ENCODE results near the gene GPM6B.

The GPM6B gene

GRCh38 chrX:13805241-13805640, 11.7 kb downstream of the GPM6B start:
- no peak for DNase-seq
- no peaks in the 10 kb centered on the region for H3K9me3 Mint-ChIP-seq
- no peaks in the 10 kb centered on the region for H3K4me1 Mint-ChIP-seq (ENCODE audit: low read depth in 2 of 2)
- no peak for ATAC-seq (replicated peaks)
- H3K36me3 Mint-ChIP-seq (ENCODE audit: insufficient read depth) = no peaks in the 10 kb centered on the region
- no peak overlapping the region for H3K4me3 Mint-ChIP-seq
- no peak overlapping the region for H3K27ac Mint-ChIP-seq
- H3K27me3 Mint-ChIP-seq = peaks cover 0 to 15% of the 10 kb centered on the region in 2 donors

GRCh38 chrX:13803116-13803515, 13.8 kb downstream of the GPM6B start:
- ATAC-seq (replicated peaks) = no peak
- no peak overlapping the region for H3K4me3 Mint-ChIP-seq
- no peaks in the 10 kb centered on the region for H3K4me1 Mint-ChIP-seq (ENCODE audit: low read depth in 2 of 2)
- no peaks in the 10 kb centered on the region for H3K36me3 Mint-ChIP-seq (ENCODE audit: insufficient read depth)
- H3K9me3 Mint-ChIP-seq = no peaks in the 10 kb centered on the region
- H3K27me3 Mint-ChIP-seq = peaks cover 0 to 15% of the 10 kb centered on the region in 2 donors
- no peak for DNase-seq
- no peak overlapping the region for H3K27ac Mint-ChIP-seq

- no peaks in the 10 kb centered on the region for H3K36me3 Mint-ChIP-seq (ENCODE audit: insufficient read depth)
- DNase-seq (no peak), ATAC-seq (replicated peaks) (no peak)
- H3K4me3 Mint-ChIP-seq = no peak overlapping the region
- peaks cover under 1 to 10% of the 10 kb centered on the region in 2 donors for H3K27me3 Mint-ChIP-seq
- no peaks in the 10 kb centered on the region for H3K4me1 Mint-ChIP-seq (ENCODE audit: low read depth in 2 of 2)
- H3K27ac Mint-ChIP-seq = no peak overlapping the region
- no peaks in the 10 kb centered on the region for H3K9me3 Mint-ChIP-seq
Measured at GRCh38 chrX:13798184-13798583, 18.7 kb downstream of the GPM6B start.

GRCh38 chrX:13797512-13797911, 19.4 kb downstream of the GPM6B start:
- peaks cover 0 to 10% of the 10 kb centered on the region in 2 donors for H3K27me3 Mint-ChIP-seq
- H3K36me3 Mint-ChIP-seq (ENCODE audit: insufficient read depth) = no peaks in the 10 kb centered on the region
- DNase-seq (no peak), ATAC-seq (replicated peaks) (no peak)
- H3K9me3 Mint-ChIP-seq = no peaks in the 10 kb centered on the region
- H3K4me1 Mint-ChIP-seq (ENCODE audit: low read depth in 2 of 2) = no peaks in the 10 kb centered on the region
- no peak overlapping the region for H3K27ac Mint-ChIP-seq
- no peak overlapping the region for H3K4me3 Mint-ChIP-seq

GRCh38 chrX:13794417-13794816, 22.5 kb downstream of the GPM6B start:
- H3K36me3 Mint-ChIP-seq (ENCODE audit: insufficient read depth) = no peaks in the 10 kb centered on the region
- H3K27me3 Mint-ChIP-seq = peaks cover 0 to 10% of the 10 kb centered on the region in 2 donors
- no peak overlapping the region for H3K27ac Mint-ChIP-seq
- no peaks in the 10 kb centered on the region for H3K4me1 Mint-ChIP-seq (ENCODE audit: low read depth in 2 of 2)
- ATAC-seq (replicated peaks) = no peak
- DNase-seq = no peak
- no peaks in the 10 kb centered on the region for H3K9me3 Mint-ChIP-seq
- no peak overlapping the region for H3K4me3 Mint-ChIP-seq

- Mint-ChIP-seq H3K4me3 (no peak overlapping the region), H3K27ac (no peak overlapping the region), H3K9me3 (no peaks in the 10 kb centered on the region), H3K4me1 (ENCODE audit: low read depth in 2 of 2) (no peaks in the 10 kb centered on the region), H3K36me3 (ENCODE audit: insufficient read depth) (no peaks in the 10 kb centered on the region), H3K27me3 (peaks cover 0 to 10% of the 10 kb centered on the region in 2 donors)
- DNase-seq = no peak
- no peak for ATAC-seq (replicated peaks)
Measured at GRCh38 chrX:13793897-13794296, 23.0 kb downstream of the GPM6B start.

- ATAC-seq (replicated peaks) = no peak
Measured at GRCh38 chrX:13791559-13791958, 25.3 kb downstream of the GPM6B start.

GRCh38 chrX:13791145-13791544, 25.7 kb downstream of the GPM6B start:
- H3K27ac Mint-ChIP-seq = no peak overlapping the region
- ATAC-seq (replicated peaks) = no peak
- no peaks in the 10 kb centered on the region for H3K9me3 Mint-ChIP-seq
- no peaks in the 10 kb centered on the region for H3K36me3 Mint-ChIP-seq (ENCODE audit: insufficient read depth)
- H3K4me3 Mint-ChIP-seq = no peak overlapping the region
- H3K4me1 Mint-ChIP-seq (ENCODE audit: low read depth in 2 of 2) = no peaks in the 10 kb centered on the region
- DNase-seq = no peak
- no peaks in the 10 kb centered on the region for H3K27me3 Mint-ChIP-seq

More at GRCh38 chrX:13791559-13791958, 25.3 kb downstream of the GPM6B start:
- H3K9me3 Mint-ChIP-seq = no peaks in the 10 kb centered on the region
- H3K27ac Mint-ChIP-seq = no peak overlapping the region
- no peak overlapping the region for H3K4me3 Mint-ChIP-seq
- no peaks in the 10 kb centered on the region for H3K4me1 Mint-ChIP-seq (ENCODE audit: low read depth in 2 of 2)
- no peaks in the 10 kb centered on the region for H3K27me3 Mint-ChIP-seq
- no peaks in the 10 kb centered on the region for H3K36me3 Mint-ChIP-seq (ENCODE audit: insufficient read depth)
- DNase-seq = no peak

GRCh38 chrX:13790206-13791131, 26.4 kb downstream of the GPM6B start:
- Mint-ChIP-seq H3K27me3 (no peaks in the 10 kb centered on the region), H3K4me3 (no peak overlapping the region), H3K9me3 (no peaks in the 10 kb centered on the region), H3K4me1 (ENCODE audit: low read depth in 2 of 2) (no peaks in the 10 kb centered on the region), H3K27ac (no peak overlapping the region), H3K36me3 (ENCODE audit: insufficient read depth) (no peaks in the 10 kb centered on the region)
- ATAC-seq (replicated peaks) = no peak
- no peak for DNase-seq

- H3K4me1 Mint-ChIP-seq (ENCODE audit: low read depth in 2 of 2) = no peaks in the 10 kb centered on the region
- H3K9me3 Mint-ChIP-seq = no peaks in the 10 kb centered on the region
- H3K27ac Mint-ChIP-seq = no peak overlapping the region
- H3K4me3 Mint-ChIP-seq = no peak overlapping the region
- H3K27me3 Mint-ChIP-seq = no peaks in the 10 kb centered on the region
- no peaks in the 10 kb centered on the region for H3K36me3 Mint-ChIP-seq (ENCODE audit: insufficient read depth)
- DNase-seq (no peak), ATAC-seq (replicated peaks) (no peak)
Measured at GRCh38 chrX:13786048-13786447, 30.8 kb downstream of the GPM6B start.

- H3K9me3 Mint-ChIP-seq = no peaks in the 10 kb centered on the region
- no peaks in the 10 kb centered on the region for H3K4me1 Mint-ChIP-seq (ENCODE audit: low read depth in 2 of 2)
- DNase-seq = no peak
- H3K4me3 Mint-ChIP-seq = no peak overlapping the region
- ATAC-seq (replicated peaks) = no peak
- no peaks in the 10 kb centered on the region for H3K36me3 Mint-ChIP-seq (ENCODE audit: insufficient read depth)
- no peaks in the 10 kb centered on the region for H3K27me3 Mint-ChIP-seq
- no peak overlapping the region for H3K27ac Mint-ChIP-seq
Measured at GRCh38 chrX:13780868-13781427, 35.9 kb downstream of the GPM6B start.

- no peaks in the 10 kb centered on the region for H3K27me3 Mint-ChIP-seq
- H3K4me1 Mint-ChIP-seq (ENCODE audit: low read depth in 2 of 2) = no peaks in the 10 kb centered on the region
- no peaks in the 10 kb centered on the region for H3K9me3 Mint-ChIP-seq
- H3K36me3 Mint-ChIP-seq (ENCODE audit: insufficient read depth) = peaks cover 16% of the 10 kb centered on the region
- no peak for DNase-seq
- peak overlapping the region in 1 of 2 donors; percentile 41 for H3K27ac Mint-ChIP-seq
- no peak overlapping the region for H3K4me3 Mint-ChIP-seq
- no peak for ATAC-seq (replicated peaks)
Measured at GRCh38 chrX:13778916-13779315, 38.0 kb downstream of the GPM6B start.

- no peaks in the 10 kb centered on the region for H3K27me3 Mint-ChIP-seq
- DNase-seq (no peak), ATAC-seq (replicated peaks) (no peak)
- H3K4me3 Mint-ChIP-seq = no peak overlapping the region
- no peaks in the 10 kb centered on the region for H3K9me3 Mint-ChIP-seq
- peaks cover 0 to 5% of the 10 kb centered on the region in 2 donors for H3K4me1 Mint-ChIP-seq (ENCODE audit: low read depth in 2 of 2)
- H3K36me3 Mint-ChIP-seq (ENCODE audit: insufficient read depth) = peaks cover 37% of the 10 kb centered on the region
- H3K27ac Mint-ChIP-seq = peak overlapping the region in 1 of 2 donors; percentile 75
Measured at GRCh38 chrX:13776387-13776786, 40.5 kb downstream of the GPM6B start.

GRCh38 chrX:13775837-13776236, 41.1 kb downstream of the GPM6B start:
- no peaks in the 10 kb centered on the region for H3K9me3 Mint-ChIP-seq
- H3K27ac Mint-ChIP-seq = peak overlapping the region in 1 of 2 donors; percentile 75
- no peak for ATAC-seq (replicated peaks)

More at GRCh38 chrX:13775837-13776236, 41.1 kb downstream of the GPM6B start:
- H3K4me1 Mint-ChIP-seq (ENCODE audit: low read depth in 2 of 2) = peaks cover 0 to 5% of the 10 kb centered on the region in 2 donors
- peaks cover 43% of the 10 kb centered on the region for H3K36me3 Mint-ChIP-seq (ENCODE audit: insufficient read depth)
- no peaks in the 10 kb centered on the region for H3K27me3 Mint-ChIP-seq
- no peak for DNase-seq
- no peak overlapping the region for H3K4me3 Mint-ChIP-seq
